Measurements from ENCODE around the gene FFAR3.

The FFAR3 gene

GRCh38 chr19:35337984-35338296 is 20.3 kb upstream of the FFAR3 start:
- Histone ChIP-seq H3K4me3 (ENCODE audit: low read length) (no peak overlapping the region), H3K79me2 (ENCODE audit: low read length) (no peaks in the 10 kb centered on the region), H3K27ac (ENCODE audit: low read length) (no peak overlapping the region), H3K36me3 (replicated peaks; ENCODE audit: insufficient read depth, low read length) (no peaks in the 10 kb centered on the region), H3K9me3 (replicated peaks; ENCODE audit: insufficient read depth, low read length) (no peaks in the 10 kb centered on the region), H3K9me2 (replicated peaks; ENCODE audit: insufficient read depth, low read length) (no peaks in the 10 kb centered on the region), H3K27me3 (replicated peaks; ENCODE audit: insufficient read depth, low read length) (peaks cover 92% of the 10 kb centered on the region), H3F3A (ENCODE audit: insufficient read depth, low read length) (no peaks in the 10 kb centered on the region), H3K4me2 (ENCODE audit: low read depth, low read length) (no peak overlapping the region), H2AFZ (ENCODE audit: low read length) (no peak overlapping the region), H3K9ac (ENCODE audit: low read length) (no peak overlapping the region), H4K20me1 (ENCODE audit: insufficient read depth, low read length) (no peaks in the 10 kb centered on the region), H3K4me1 (ENCODE audit: low read length) (no peaks in the 10 kb centered on the region)
- no peak for DNase-seq
- TF ChIP-seq EZH2 (optimal IDR thresholded peaks at IDR 0.05; ENCODE audit: low read depth, low read length): no peak

GRCh38 chr19:35340431-35340830 is 17.8 kb upstream of the FFAR3 start:
- H3K4me3 ChIP-seq (ENCODE audit: low read length): no peak overlapping the region
- no peaks in the 10 kb centered on the region for H3K36me3 ChIP-seq (replicated peaks; ENCODE audit: insufficient read depth, low read length)
- no peak overlapping the region for H3K9ac ChIP-seq (ENCODE audit: low read length)
- no peak overlapping the region for H3K27ac ChIP-seq (ENCODE audit: low read length)
- TF ChIP-seq EZH2 (optimal IDR thresholded peaks at IDR 0.05; ENCODE audit: low read depth, low read length) (no peak), CTCF (IDR thresholded peaks at IDR 0.05; ENCODE audit: low read length) (no peak), EZH2phosphoT487 (IDR thresholded peaks at IDR 0.05; ENCODE audit: low read length) (no peak)
- no peaks in the 10 kb centered on the region for H3K9me2 ChIP-seq (replicated peaks; ENCODE audit: insufficient read depth, low read length)
- H3F3A ChIP-seq (ENCODE audit: insufficient read depth, low read length): no peaks in the 10 kb centered on the region
- no peak overlapping the region for H3K4me2 ChIP-seq (ENCODE audit: low read depth, low read length)
- no peaks in the 10 kb centered on the region for H3K9me3 ChIP-seq (replicated peaks; ENCODE audit: insufficient read depth, low read length)
- no peak overlapping the region for H2AFZ ChIP-seq (ENCODE audit: low read length)
- no peaks in the 10 kb centered on the region for H4K20me1 ChIP-seq (ENCODE audit: insufficient read depth, low read length)
- no peaks in the 10 kb centered on the region for H3K4me1 ChIP-seq (ENCODE audit: low read length)
- DNase-seq: no peak
- H3K79me2 ChIP-seq (ENCODE audit: low read length): no peaks in the 10 kb centered on the region
- peaks cover 92% of the 10 kb centered on the region for H3K27me3 ChIP-seq (replicated peaks; ENCODE audit: insufficient read depth, low read length)

GRCh38 chr19:35341006-35341405 is 17.3 kb upstream of the FFAR3 start:
- Histone ChIP-seq H3K36me3 (replicated peaks; ENCODE audit: insufficient read depth, low read length) (no peaks in the 10 kb centered on the region), H3K4me1 (ENCODE audit: low read length) (no peaks in the 10 kb centered on the region), H3K9me2 (replicated peaks; ENCODE audit: insufficient read depth, low read length) (no peaks in the 10 kb centered on the region), H3K27me3 (replicated peaks; ENCODE audit: insufficient read depth, low read length) (peaks cover 92% of the 10 kb centered on the region), H3K9ac (ENCODE audit: low read length) (no peak overlapping the region), H3K79me2 (ENCODE audit: low read length) (no peaks in the 10 kb centered on the region), H3K4me3 (ENCODE audit: low read length) (no peak overlapping the region), H2AFZ (ENCODE audit: low read length) (no peak overlapping the region), H3K27ac (ENCODE audit: low read length) (no peak overlapping the region), H3F3A (ENCODE audit: insufficient read depth, low read length) (no peaks in the 10 kb centered on the region), H4K20me1 (ENCODE audit: insufficient read depth, low read length) (no peaks in the 10 kb centered on the region), H3K4me2 (ENCODE audit: low read depth, low read length) (no peak overlapping the region), H3K9me3 (replicated peaks; ENCODE audit: insufficient read depth, low read length) (no peaks in the 10 kb centered on the region)
- no peak for TF ChIP-seq CTCF (IDR thresholded peaks at IDR 0.05; ENCODE audit: low read length)
- TF ChIP-seq EZH2 (optimal IDR thresholded peaks at IDR 0.05; ENCODE audit: low read depth, low read length): no peak
- TF ChIP-seq EZH2phosphoT487 (IDR thresholded peaks at IDR 0.05; ENCODE audit: low read length): no peak
- DNase-seq: no peak

GRCh38 chr19:35341565-35342225 is 16.6 kb upstream of the FFAR3 start:
- no peaks in the 10 kb centered on the region for H4K20me1 ChIP-seq (ENCODE audit: insufficient read depth, low read length)
- H3K4me2 ChIP-seq (ENCODE audit: low read depth, low read length): no peak overlapping the region
- H3K27me3 ChIP-seq (replicated peaks; ENCODE audit: insufficient read depth, low read length): peaks cover 92% of the 10 kb centered on the region
- H3K9me3 ChIP-seq (replicated peaks; ENCODE audit: insufficient read depth, low read length): no peaks in the 10 kb centered on the region
- no peaks in the 10 kb centered on the region for H3K4me1 ChIP-seq (ENCODE audit: low read length)
- H3K9me2 ChIP-seq (replicated peaks; ENCODE audit: insufficient read depth, low read length): no peaks in the 10 kb centered on the region
- no peak overlapping the region for H3K9ac ChIP-seq (ENCODE audit: low read length)
- TF ChIP-seq EZH2 (optimal IDR thresholded peaks at IDR 0.05; ENCODE audit: low read depth, low read length): no peak
- TF ChIP-seq EZH2phosphoT487 (IDR thresholded peaks at IDR 0.05; ENCODE audit: low read length): no peak
- no peak for TF ChIP-seq CTCF (IDR thresholded peaks at IDR 0.05; ENCODE audit: low read length)
- no peak overlapping the region for H3K4me3 ChIP-seq (ENCODE audit: low read length)
- H2AFZ ChIP-seq (ENCODE audit: low read length): no peak overlapping the region
- no peak for DNase-seq
- H3K79me2 ChIP-seq (ENCODE audit: low read length): no peaks in the 10 kb centered on the region
- no peaks in the 10 kb centered on the region for H3K36me3 ChIP-seq (replicated peaks; ENCODE audit: insufficient read depth, low read length)
- H3F3A ChIP-seq (ENCODE audit: insufficient read depth, low read length): no peaks in the 10 kb centered on the region
- H3K27ac ChIP-seq (ENCODE audit: low read length): no peak overlapping the region

Data from MM.1S (cell line).